DMS 273 (cell line): ENCODE data around the gene ATP11C.
"Not testable (repeated sequence)": the region's sequence is repeated elsewhere in the genome, so short reads cannot be mapped to it uniquely, and the experiment has no call there.

Source experiments
- DNase-seq: peaks from one replicate; lab custom pipeline; 2025; ENCODE audit not compliant: unreplicated experiment; lab: John Stamatoyannopoulos, UW

Gene ATP11C

GRCh38 chrX:139736151-139736550 is 196.7 kb downstream of the ATP11C start:
- no peak for DNase-seq

- no peak for DNase-seq
Observed at GRCh38 chrX:139734996-139735395, 197.9 kb downstream of the ATP11C start.

GRCh38 chrX:139725720-139726119 is 207.1 kb downstream of the ATP11C start:
- DNase-seq: no peak

- no peak for DNase-seq
Observed at GRCh38 chrX:139724626-139725025, 208.2 kb downstream of the ATP11C start.

GRCh38 chrX:139720979-139721378 is 211.9 kb downstream of the ATP11C start:
- DNase-seq: no peak

GRCh38 chrX:139720136-139720535 is 212.7 kb downstream of the ATP11C start:
- DNase-seq: no peak

- DNase-seq: no peak
Observed at GRCh38 chrX:139708067-139708466, 224.8 kb downstream of the ATP11C start, which contains the start of gene MCF2. MCF2 (minus strand) TSS chrX:139708167; CDS start chrX:139651744, 56,423 bp downstream.

- DNase-seq: no peak
Observed at GRCh38 chrX:139702658-139703057, 230.2 kb downstream of the ATP11C start.

GRCh38 chrX:139692908-139693307 is 239.9 kb downstream of the ATP11C start:
- DNase-seq: peak; percentile 25

GRCh38 chrX:139692506-139692849 is 240.4 kb downstream of the ATP11C start:
- DNase-seq: no peak

- peak; percentile 33 for DNase-seq
Observed at GRCh38 chrX:139691843-139692505, 240.9 kb downstream of the ATP11C start.

- DNase-seq: peak; percentile 23
Observed at GRCh38 chrX:139691493-139691842, 241.4 kb downstream of the ATP11C start.

GRCh38 chrX:139685175-139685574 is 247.7 kb downstream of the ATP11C start:
- not testable (repeated sequence) for DNase-seq

- DNase-seq: no peak
Observed at GRCh38 chrX:139680356-139680755, 252.5 kb downstream of the ATP11C start.
